HEK293 (cell line): ENCODE results near the gene MPZL3.

Experiments
- CTCF ChIA-PET: fragments of 350-600 bp; formaldehyde crosslinking; extraction: SDS; loops from one replicate; lab custom pipeline; 2021; ENCODE audit warnings: antibody characterized with exemption; lab: Yijun Ruan, JAX
- POLR2A ChIA-PET: fragments of 300-600 bp; formaldehyde crosslinking; extraction: SDS; loops from one replicate; lab custom pipeline; 2020; ENCODE audit warnings: antibody characterized with exemption, inconsistent platforms; lab: Yijun Ruan, JAX
- H3K27ac ChIP-seq: fragments of 200-500 bp; sonication (Bioruptor generic); 2 replicates; pipeline ENCODE4 v1.5.1; 2014; ENCODE audit warnings: low read depth, low read length, control low read depth, inconsistent platforms; ENCODE audit errors: extremely low read depth
- H3K36me3 ChIP-seq, 2 experiments: fragments of 200-500 bp in 1 of 2; sonication (Bioruptor generic) in 1 of 2; 1 replicate in 1 of 2; 2 replicates in 1 of 2; pipeline ENCODE4 v1.5.1; 2014 to 2017; ENCODE audit warnings: inconsistent platforms in 2 of 2, low read length in 2 of 2; ENCODE audit not compliant: control insufficient read depth in 2 of 2, insufficient read depth in 1 of 2
- H3K4me1 ChIP-seq: fragments of 200-500 bp; sonication (Bioruptor generic); 2 replicates; pipeline ENCODE4 v1.5.1; 2014; ENCODE audit warnings: mild to moderate bottlenecking, low read length, inconsistent platforms; ENCODE audit not compliant: control insufficient read depth, insufficient read depth
- H3K4me3 ChIP-seq: 2 replicates; pipeline ENCODE4 v1.5.1; 2011; ENCODE audit warnings: low read depth, mild to moderate bottlenecking, control low read depth, low read length, moderate library complexity
- H3K9me3 ChIP-seq: fragments of 200-500 bp; sonication (Bioruptor generic); 2 replicates; pipeline ENCODE4 v1.5.1; 2014; ENCODE audit warnings: low read depth, low read length, inconsistent platforms; ENCODE audit not compliant: control insufficient read depth, insufficient read depth
- ELK4 ChIP-seq: IDR thresholded peaks from 2 replicates; pipeline ENCODE4 v1.6.1; 2011; ENCODE audit warnings: mild to moderate bottlenecking, low read depth, low read length, borderline replicate concordance
- GLI2 ChIP-seq: fragments of 450-650 bp; formaldehyde crosslinking; IDR thresholded peaks from 2 replicates; pipeline ENCODE4; 2017; ENCODE audit warnings: missing biosample characterization, missing genetic modification characterization, low read depth, borderline replicate concordance
- GLIS2 ChIP-seq: fragments of 450-650 bp; formaldehyde crosslinking; IDR thresholded peaks from 2 replicates; pipeline ENCODE4 v1.5.1; 2016; ENCODE audit warnings: missing biosample characterization, missing genetic modification characterization
- KLF16 ChIP-seq: fragments of 450-650 bp; formaldehyde crosslinking; IDR thresholded peaks from 2 replicates; pipeline ENCODE4 v1.5.1; 2017; ENCODE audit warnings: missing biosample characterization, missing genetic modification characterization
- PRDM6 ChIP-seq: fragments of 450-650 bp; formaldehyde crosslinking; IDR thresholded peaks from 2 replicates; pipeline ENCODE4 v1.5.1; 2017; ENCODE audit warnings: missing biosample characterization, missing genetic modification characterization
- WT1 ChIP-seq: fragments of 450-650 bp; formaldehyde crosslinking; IDR thresholded peaks from 2 replicates; pipeline ENCODE4 v1.5.1; 2016; ENCODE audit warnings: missing biosample characterization, missing genetic modification characterization
- ZBTB1 ChIP-seq: fragments of 450-650 bp; formaldehyde crosslinking; IDR thresholded peaks from 2 replicates; pipeline ENCODE4 v1.5.1; 2016; ENCODE audit warnings: missing biosample characterization, missing genetic modification characterization
- ZBTB17 ChIP-seq: fragments of 450-650 bp; formaldehyde crosslinking; IDR thresholded peaks from 2 replicates; pipeline ENCODE4 v1.5.1; 2016; ENCODE audit warnings: missing biosample characterization, missing genetic modification characterization
- ZFHX2 ChIP-seq: fragments of 450-650 bp; formaldehyde crosslinking; conservative IDR thresholded peaks from 2 replicates; pipeline ENCODE4 v1.5.1; 2016; ENCODE audit warnings: missing biosample characterization, missing genetic modification characterization
- ZFP37 ChIP-seq: fragments of 450-650 bp; formaldehyde crosslinking; IDR thresholded peaks from 2 replicates; pipeline ENCODE4 v1.5.1; 2016; ENCODE audit warnings: missing biosample characterization, missing genetic modification characterization
- ZNF133 ChIP-seq: fragments of 450-650 bp; formaldehyde crosslinking; IDR thresholded peaks from 2 replicates; pipeline ENCODE4 v1.5.1; 2016; ENCODE audit warnings: missing biosample characterization, missing genetic modification characterization
- ZNF140 ChIP-seq: fragments of 450-650 bp; formaldehyde crosslinking; IDR thresholded peaks from 2 replicates; pipeline ENCODE4 v1.5.1; 2016; ENCODE audit warnings: missing biosample characterization, missing genetic modification characterization
- ZNF157 ChIP-seq: fragments of 450-650 bp; formaldehyde crosslinking; IDR thresholded peaks from 2 replicates; pipeline ENCODE4 v1.5.1; 2016; ENCODE audit warnings: missing biosample characterization, missing genetic modification characterization
- ZNF248 ChIP-seq: fragments of 450-650 bp; formaldehyde crosslinking; IDR thresholded peaks from 2 replicates; pipeline ENCODE4 v1.5.1; 2017; ENCODE audit warnings: missing biosample characterization, missing genetic modification characterization
- ZNF366 ChIP-seq: fragments of 450-650 bp; formaldehyde crosslinking; conservative IDR thresholded peaks from 2 replicates; pipeline ENCODE4 v1.5.1; 2016; ENCODE audit warnings: missing biosample characterization, missing genetic modification characterization
- ZNF37A ChIP-seq: fragments of 450-650 bp; IDR thresholded peaks from 2 replicates; pipeline ENCODE4 v1.5.1; 2018; ENCODE audit warnings: missing biosample characterization, missing genetic modification characterization
- ZNF529 ChIP-seq: fragments of 450-650 bp; formaldehyde crosslinking; IDR thresholded peaks from 2 replicates; pipeline ENCODE4 v1.5.1; 2017; ENCODE audit warnings: missing genetic modification characterization, missing biosample characterization; ENCODE audit not compliant: insufficient replicate concordance
- ZNF549 ChIP-seq: fragments of 450-650 bp; IDR thresholded peaks from 2 replicates; pipeline ENCODE4 v1.5.1; 2018; ENCODE audit warnings: missing biosample characterization, missing genetic modification characterization, mild to moderate bottlenecking, inconsistent platforms, moderate library complexity
- ZNF561 ChIP-seq: fragments of 450-650 bp; IDR thresholded peaks from 2 replicates; pipeline ENCODE4 v1.5.1; 2018; ENCODE audit warnings: missing biosample characterization, missing genetic modification characterization, borderline replicate concordance
- ZNF610 ChIP-seq: fragments of 450-650 bp; formaldehyde crosslinking; IDR thresholded peaks from 2 replicates; pipeline ENCODE4 v1.5.1; 2016; ENCODE audit warnings: missing biosample characterization, missing genetic modification characterization, borderline replicate concordance
- ZNF623 ChIP-seq: fragments of 450-650 bp; formaldehyde crosslinking; IDR thresholded peaks from 2 replicates; pipeline ENCODE4 v1.5.1; 2016; ENCODE audit warnings: missing biosample characterization, missing genetic modification characterization
- ZNF654 ChIP-seq: fragments of 450-650 bp; formaldehyde crosslinking; IDR thresholded peaks from 2 replicates; pipeline ENCODE4 v1.5.1; 2016; ENCODE audit warnings: low read depth, missing biosample characterization, missing genetic modification characterization
- ZNF660 ChIP-seq: fragments of 450-650 bp; IDR thresholded peaks from 2 replicates; pipeline ENCODE4 v1.5.1; 2018; ENCODE audit warnings: missing biosample characterization, mild to moderate bottlenecking, missing genetic modification characterization
- ZNF677 ChIP-seq: fragments of 450-650 bp; IDR thresholded peaks from 2 replicates; pipeline ENCODE4 v1.5.0; 2018; ENCODE audit warnings: missing biosample characterization, mild to moderate bottlenecking, missing genetic modification characterization, moderate library complexity
- ZNF692 ChIP-seq: fragments of 450-650 bp; formaldehyde crosslinking; IDR thresholded peaks from 2 replicates; pipeline ENCODE4 v1.5.1; 2016; ENCODE audit warnings: missing biosample characterization, missing genetic modification characterization
- ZNF701 ChIP-seq: fragments of 450-650 bp; formaldehyde crosslinking; IDR thresholded peaks from 2 replicates; pipeline ENCODE4 v1.5.1; 2016; ENCODE audit warnings: missing biosample characterization, missing genetic modification characterization
- ZNF791 ChIP-seq: fragments of 450-650 bp; formaldehyde crosslinking; IDR thresholded peaks from 2 replicates; pipeline ENCODE4 v1.5.1; 2016; ENCODE audit warnings: missing biosample characterization, missing genetic modification characterization
- TF ChIP-seq, protein P1 (sequence below): fragments of 450-650 bp; formaldehyde crosslinking; IDR thresholded peaks from 2 replicates; pipeline ENCODE4; 2016; ENCODE audit warnings: missing biosample characterization, missing genetic modification characterization

Gene MPZL3

DNA sequence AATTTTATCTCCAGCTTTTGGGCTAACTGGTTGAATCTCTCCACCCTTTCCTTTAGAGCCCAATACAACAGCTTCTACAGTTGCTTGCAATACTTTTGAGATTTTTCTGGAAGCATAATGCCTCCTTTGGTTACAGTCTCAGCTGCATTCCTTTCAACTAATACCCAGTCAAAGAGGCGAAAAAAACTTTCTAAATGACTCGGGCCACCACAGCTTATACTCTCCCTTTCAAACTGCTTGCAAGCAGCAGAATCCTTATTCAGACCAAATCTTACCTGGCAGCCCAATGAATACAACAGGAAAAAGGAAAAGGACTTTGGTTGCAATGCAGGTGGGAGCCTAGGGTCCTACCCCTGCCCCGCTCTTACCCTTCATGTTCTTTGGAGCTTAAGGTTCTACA lies 43.1 kb downstream of the MPZL3 start:
- ChIA-PET CTCF (interaction anchor here (1.0 to 4.5 kb wide), 3 partner anchors 11 to 82 kb away, joined by 3 to 31 read pairs (median 5); no protein-coding TSS in a partner anchor), POLR2A (no interaction called here)
- Histone ChIP-seq H3K36me3 (no peaks in the 10 kb centered on the region), H3K4me1 (no peaks in the 10 kb centered on the region), H3K9me3 (no peaks in the 10 kb centered on the region), H3K4me3 (no peak overlapping the region), H3K27ac (no peak overlapping the region)
- TF ChIP-seq ZNF623 (tag by site-specific recombination), result no peak
- TF ChIP-seq ZNF549 (tag by site-specific recombination), result no peak
- TF ChIP-seq ZNF529 (tag by site-specific recombination), result no peak
- no peak for TF ChIP-seq ZNF791 (tag by site-specific recombination)
- TF ChIP-seq WT1 (tag by site-specific recombination), result no peak
- no peak for TF ChIP-seq ZNF140
- TF ChIP-seq ZNF677, result no peak
- TF ChIP-seq ZNF561, result no peak
- TF ChIP-seq ZNF366 (tag by site-specific recombination), result no peak
- no peak for TF ChIP-seq ZNF692
- no peak for TF ChIP-seq ZNF37A
- no peak for TF ChIP-seq ZNF157 (tag by site-specific recombination)
- TF ChIP-seq ZNF248 (tag by site-specific recombination), result no peak
- TF ChIP-seq GLI2 (tag by site-specific recombination), result no peak
- no peak for TF ChIP-seq ZNF610 (tag by site-specific recombination)
- no peak for TF ChIP-seq ZFHX2 (tag by site-specific recombination)
- TF ChIP-seq ZNF133, result no peak

DNA sequence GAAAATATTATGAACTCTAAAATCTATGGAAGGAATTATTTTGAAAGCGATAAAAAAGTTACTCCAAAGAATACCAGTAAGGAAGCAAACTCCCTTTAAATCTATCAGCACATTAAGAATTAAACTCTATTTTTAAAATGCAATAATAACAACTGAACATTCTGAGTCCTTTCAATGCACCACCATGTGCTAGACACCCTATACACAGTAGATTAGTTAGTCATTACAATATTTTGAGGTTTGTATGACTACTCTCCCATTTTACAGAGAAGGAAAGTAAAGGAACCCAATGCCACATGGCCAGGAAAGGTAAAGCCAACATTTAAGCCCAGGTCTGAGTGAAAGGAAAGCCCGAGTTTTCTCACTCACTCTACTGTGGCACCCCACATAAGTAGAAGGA lies 45.1 kb downstream of the MPZL3 start:
- no peaks in the 10 kb centered on the region for H3K4me1 ChIP-seq
- no peaks in the 10 kb centered on the region for H3K36me3 ChIP-seq
- no peak overlapping the region for H3K27ac ChIP-seq
- CTCF ChIA-PET, result interaction anchor here (0.5 kb wide), 1 partner anchor 11 kb away, joined by 4 read pairs; no protein-coding TSS in a partner anchor
- TF ChIP-seq ZNF701 (no peak), ZFP37 (tag by site-specific recombination) (no peak), KLF16 (no peak), WT1 (tag by site-specific recombination) (no peak), GLI2 (tag by site-specific recombination) (no peak), ZNF654 (tag by site-specific recombination) (no peak), ELK4 (no peak), ZNF366 (tag by site-specific recombination) (no peak), PRDM6 (tag by site-specific recombination) (no peak), GLIS2 (tag by site-specific recombination) (no peak), ZNF610 (tag by site-specific recombination) (no peak), ZBTB1 (tag by site-specific recombination) (no peak), ZNF660 (no peak), ZBTB17 (tag by site-specific recombination) (no peak)
- TF ChIP-seq, protein P1, sequence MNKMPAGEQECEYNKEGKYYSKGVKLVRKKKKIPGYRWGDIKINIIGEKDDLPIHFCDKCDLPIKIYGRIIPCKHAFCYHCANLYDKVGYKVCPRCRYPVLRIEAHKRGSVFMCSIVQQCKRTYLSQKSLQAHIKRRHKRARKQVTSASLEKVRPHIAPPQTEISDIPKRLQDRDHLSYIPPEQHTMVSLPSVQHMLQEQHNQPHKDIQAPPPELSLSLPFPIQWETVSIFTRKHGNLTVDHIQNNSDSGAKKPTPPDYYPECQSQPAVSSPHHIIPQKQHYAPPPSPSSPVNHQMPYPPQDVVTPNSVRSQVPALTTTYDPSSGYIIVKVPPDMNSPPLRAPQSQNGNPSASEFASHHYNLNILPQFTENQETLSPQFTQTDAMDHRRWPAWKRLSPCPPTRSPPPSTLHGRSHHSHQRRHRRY, result no peak
- TF ChIP-seq, all 188 proteins: peak for 0
- Histone ChIP-seq H3K4me3 (no peak overlapping the region), H3K9me3 (no peaks in the 10 kb centered on the region)
- POLR2A ChIA-PET, result no interaction called here
